Measurements from ENCODE around the gene PCYT1A.

- TF ChIP-seq EZH2 (IDR thresholded peaks at IDR 0.05) (no peak), POLR2AphosphoS5 (IDR thresholded peaks at IDR 0.05; ENCODE audit: borderline replicate concordance, low read depth, low read length) (no peak)
Measured at GRCh38 chr3:196216681-196217211, 70.8 kb downstream of the PCYT1A start.
